WI38 (cell line): ENCODE measurements around the gene ADAMTS3.

Experiments used
- H3K4me3 ChIP-seq: 2 replicates; pipeline ENCODE4 v1.5.1; 2011; ENCODE audit warnings: low read depth, mild to moderate bottlenecking, control low read depth, low read length
- TF ChIP-seq, protein P1 (sequence below): IDR thresholded peaks from 2 replicates; pipeline ENCODE4 v1.5.1; 2012; ENCODE audit warnings: low read depth, mild to moderate bottlenecking, control low read depth, low read length

ADAMTS3 gene

DNA sequence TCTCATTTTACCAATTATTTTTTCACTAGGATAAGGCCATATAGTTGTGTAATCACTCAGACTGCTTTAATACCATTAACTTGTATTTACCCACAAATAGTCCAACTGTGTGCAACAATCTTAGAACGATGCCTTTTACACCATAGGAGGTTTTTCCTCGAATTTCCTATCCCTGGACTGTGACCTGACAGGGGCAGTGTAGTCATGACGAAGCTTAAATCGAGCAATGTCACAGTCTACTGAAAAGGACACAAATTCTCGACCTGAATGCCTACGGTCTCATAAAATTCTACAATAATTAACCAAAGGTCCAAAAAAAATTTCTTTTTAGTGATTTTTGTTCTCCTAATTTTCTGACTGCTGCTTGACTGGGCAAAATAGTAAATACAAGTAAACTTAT lies 208.9 kb downstream of the ADAMTS3 start:
- TF ChIP-seq, protein P1, sequence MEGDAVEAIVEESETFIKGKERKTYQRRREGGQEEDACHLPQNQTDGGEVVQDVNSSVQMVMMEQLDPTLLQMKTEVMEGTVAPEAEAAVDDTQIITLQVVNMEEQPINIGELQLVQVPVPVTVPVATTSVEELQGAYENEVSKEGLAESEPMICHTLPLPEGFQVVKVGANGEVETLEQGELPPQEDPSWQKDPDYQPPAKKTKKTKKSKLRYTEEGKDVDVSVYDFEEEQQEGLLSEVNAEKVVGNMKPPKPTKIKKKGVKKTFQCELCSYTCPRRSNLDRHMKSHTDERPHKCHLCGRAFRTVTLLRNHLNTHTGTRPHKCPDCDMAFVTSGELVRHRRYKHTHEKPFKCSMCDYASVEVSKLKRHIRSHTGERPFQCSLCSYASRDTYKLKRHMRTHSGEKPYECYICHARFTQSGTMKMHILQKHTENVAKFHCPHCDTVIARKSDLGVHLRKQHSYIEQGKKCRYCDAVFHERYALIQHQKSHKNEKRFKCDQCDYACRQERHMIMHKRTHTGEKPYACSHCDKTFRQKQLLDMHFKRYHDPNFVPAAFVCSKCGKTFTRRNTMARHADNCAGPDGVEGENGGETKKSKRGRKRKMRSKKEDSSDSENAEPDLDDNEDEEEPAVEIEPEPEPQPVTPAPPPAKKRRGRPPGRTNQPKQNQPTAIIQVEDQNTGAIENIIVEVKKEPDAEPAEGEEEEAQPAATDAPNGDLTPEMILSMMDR: no peak

DNA sequence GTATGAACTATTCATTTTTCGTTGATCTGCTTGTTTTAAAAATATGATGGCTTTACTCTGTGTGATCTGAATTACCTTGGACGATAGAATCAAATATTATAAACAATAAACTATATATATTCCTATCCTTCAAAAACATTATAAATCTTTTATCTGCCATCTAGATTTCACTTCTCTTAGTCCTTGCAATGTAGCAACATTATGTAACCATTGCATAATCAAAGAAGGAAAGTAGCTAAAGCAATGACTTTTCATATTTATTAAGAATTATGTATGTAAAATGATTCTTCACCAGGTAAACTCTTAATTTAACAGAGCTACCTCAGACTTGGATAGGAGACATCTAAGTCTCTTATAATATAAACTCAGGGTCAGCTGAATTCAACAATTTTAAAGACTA lies 210.5 kb downstream of the ADAMTS3 start:
- TF ChIP-seq, protein P1: no peak
- no peak overlapping the region for H3K4me3 ChIP-seq

More for the DNA sequence above, 208.9 kb downstream of the ADAMTS3 start:
- no peak overlapping the region for H3K4me3 ChIP-seq

DNA sequence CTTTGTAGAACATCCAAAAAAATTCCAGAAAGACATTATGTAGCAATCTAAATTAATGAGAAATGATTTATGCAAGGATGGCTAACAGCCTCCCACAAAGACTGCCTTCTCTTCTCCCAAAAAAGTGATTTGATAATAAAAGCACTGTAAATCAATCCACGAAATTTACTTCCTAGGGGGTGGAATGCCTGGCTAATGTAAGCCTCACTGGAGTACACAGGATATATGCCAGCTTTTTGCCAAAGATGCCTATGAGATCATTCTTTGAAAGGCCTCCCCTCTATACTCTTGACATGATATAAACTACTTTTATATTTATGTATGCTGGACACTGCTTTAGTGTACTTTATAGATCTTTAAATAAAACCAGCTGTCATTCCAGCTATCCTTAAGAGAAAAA lies 211.1 kb downstream of the ADAMTS3 start:
- TF ChIP-seq, protein P1: no peak
- H3K4me3 ChIP-seq: no peak overlapping the region

DNA sequence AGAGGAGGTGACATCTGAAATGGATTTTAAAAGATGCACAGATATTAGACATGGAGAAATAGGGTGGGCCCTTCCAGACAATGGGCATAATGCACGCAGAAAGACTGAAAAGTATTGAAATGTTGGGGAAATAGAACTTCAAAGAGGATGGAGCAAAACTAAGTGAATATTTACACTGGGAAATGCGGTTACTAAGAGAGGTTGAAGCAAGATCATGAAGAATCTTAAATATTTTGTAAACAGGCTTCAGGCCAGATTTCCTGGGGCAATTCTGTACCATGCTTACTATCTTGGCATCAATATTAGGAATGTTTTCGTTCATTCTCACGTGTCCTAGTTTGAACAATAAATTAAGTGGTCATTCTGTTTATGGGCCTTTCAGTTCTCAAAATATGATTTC lies 216.3 kb downstream of the ADAMTS3 start:
- TF ChIP-seq, protein P1: no peak
- no peak overlapping the region for H3K4me3 ChIP-seq

DNA sequence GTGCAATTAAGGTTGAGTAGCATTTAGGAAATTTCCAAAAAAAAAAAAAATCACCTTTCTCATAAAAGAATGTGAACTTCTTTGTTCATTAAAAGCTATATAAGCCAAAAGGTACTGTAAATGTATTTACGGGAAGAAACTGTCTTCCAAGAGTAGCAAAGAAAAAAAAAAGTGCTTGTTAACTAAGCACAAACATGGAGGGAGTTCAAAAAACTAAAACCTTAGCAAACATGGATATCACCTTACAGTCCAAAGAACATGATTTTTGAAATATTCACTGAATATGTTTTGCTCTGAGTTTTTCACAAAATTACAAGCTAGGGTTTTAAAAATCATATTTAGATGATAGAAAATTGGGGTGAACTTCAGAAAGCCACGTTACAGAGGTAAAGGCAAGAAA lies 217.5 kb downstream of the ADAMTS3 start:
- no peak overlapping the region for H3K4me3 ChIP-seq

DNA sequence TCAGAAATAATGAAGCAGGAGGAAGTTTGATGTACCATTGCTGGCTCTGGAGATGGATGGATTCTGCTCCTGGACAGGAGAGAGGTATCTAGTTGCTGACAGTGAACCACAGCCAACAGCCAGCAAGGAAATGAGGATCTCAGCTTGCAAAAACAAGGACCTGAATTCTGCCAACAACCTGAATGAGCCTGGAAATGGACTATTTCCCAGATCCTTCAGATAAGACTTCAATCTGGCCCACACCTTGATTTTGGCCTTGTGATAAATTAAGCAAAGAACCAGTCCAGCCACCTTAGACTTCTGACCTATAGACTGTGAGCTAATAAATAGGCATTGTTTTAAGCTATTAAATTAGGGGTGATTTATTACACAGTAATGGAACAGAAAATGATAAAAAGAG lies 220.3 kb downstream of the ADAMTS3 start:
- H3K4me3 ChIP-seq: no peak overlapping the region
- TF ChIP-seq, protein P1: no peak

More for the DNA sequence above, 217.5 kb downstream of the ADAMTS3 start:
- TF ChIP-seq, protein P1: no peak

DNA sequence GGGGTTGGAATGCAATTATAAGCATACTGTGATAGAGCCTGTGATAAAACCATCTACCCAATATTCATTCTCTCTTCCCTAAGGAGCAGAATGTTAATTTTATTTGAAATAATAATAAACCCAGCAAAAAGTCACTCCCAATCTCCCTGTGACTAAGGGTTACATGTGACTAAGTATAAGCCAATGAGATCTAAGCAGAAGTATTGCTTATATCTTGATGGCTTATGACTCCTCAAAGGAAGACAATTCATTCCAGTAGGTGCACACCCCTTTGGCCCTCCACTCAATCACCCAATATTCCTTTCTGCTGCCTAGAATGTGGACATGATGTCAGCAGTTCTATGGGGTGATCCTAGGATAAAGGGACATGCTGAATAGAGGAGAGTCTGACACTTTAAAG lies 224.6 kb downstream of the ADAMTS3 start:
- no peak overlapping the region for H3K4me3 ChIP-seq
- TF ChIP-seq, protein P1: no peak
